ENCODE data around the gene EFCAB5.

DNA sequence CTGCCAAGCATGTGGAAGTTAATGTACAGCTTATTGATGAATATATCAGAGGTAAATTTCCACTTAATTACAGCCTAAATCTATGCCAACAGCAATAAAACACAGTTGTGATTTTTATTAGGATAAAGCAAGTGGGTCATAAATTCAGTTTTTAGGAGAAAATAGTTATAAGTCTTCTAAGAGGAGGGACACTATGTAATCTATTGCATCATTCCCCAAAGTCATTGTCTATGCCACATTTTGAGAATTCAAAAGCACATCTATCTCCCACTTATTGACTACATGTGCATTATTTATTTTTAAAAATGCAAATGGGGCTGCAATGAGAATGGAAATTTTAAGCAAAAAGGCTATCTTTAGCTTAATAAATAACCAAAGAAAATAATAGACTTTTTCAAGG lies 151.5 kb downstream of the EFCAB5 start:
- TF ChIP-seq, protein P1, sequence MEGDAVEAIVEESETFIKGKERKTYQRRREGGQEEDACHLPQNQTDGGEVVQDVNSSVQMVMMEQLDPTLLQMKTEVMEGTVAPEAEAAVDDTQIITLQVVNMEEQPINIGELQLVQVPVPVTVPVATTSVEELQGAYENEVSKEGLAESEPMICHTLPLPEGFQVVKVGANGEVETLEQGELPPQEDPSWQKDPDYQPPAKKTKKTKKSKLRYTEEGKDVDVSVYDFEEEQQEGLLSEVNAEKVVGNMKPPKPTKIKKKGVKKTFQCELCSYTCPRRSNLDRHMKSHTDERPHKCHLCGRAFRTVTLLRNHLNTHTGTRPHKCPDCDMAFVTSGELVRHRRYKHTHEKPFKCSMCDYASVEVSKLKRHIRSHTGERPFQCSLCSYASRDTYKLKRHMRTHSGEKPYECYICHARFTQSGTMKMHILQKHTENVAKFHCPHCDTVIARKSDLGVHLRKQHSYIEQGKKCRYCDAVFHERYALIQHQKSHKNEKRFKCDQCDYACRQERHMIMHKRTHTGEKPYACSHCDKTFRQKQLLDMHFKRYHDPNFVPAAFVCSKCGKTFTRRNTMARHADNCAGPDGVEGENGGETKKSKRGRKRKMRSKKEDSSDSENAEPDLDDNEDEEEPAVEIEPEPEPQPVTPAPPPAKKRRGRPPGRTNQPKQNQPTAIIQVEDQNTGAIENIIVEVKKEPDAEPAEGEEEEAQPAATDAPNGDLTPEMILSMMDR (conservative IDR thresholded peaks at IDR 0.05 in 1 of 2, IDR thresholded peaks at IDR 0.05 in 1 of 2; ENCODE audit: extremely low read depth in 1 of 2, insufficient read depth in 1 of 2, low read depth in 1 of 2, low read length in 2 of 2), result no peak
- TF ChIP-seq EZH2 (IDR thresholded peaks at IDR 0.05; ENCODE audit: borderline replicate concordance, low read length), result no peak
